ENCODE results near the gene DKK3.

- TF ChIP-seq JUND (IDR thresholded peaks at IDR 0.05) (no peak), CTCF (IDR thresholded peaks at IDR 0.05; ENCODE audit: low read depth, low read length, missing input control) (peak; percentile 4), GABPA (IDR thresholded peaks at IDR 0.05 in 1 of 2, conservative IDR thresholded peaks at IDR 0.05 in 1 of 2) (no peak), MAX (IDR thresholded peaks at IDR 0.05) (no peak), ATF3 (IDR thresholded peaks at IDR 0.05) (no peak)
Observed at GRCh38 chr11:12016246-12016645, 7.8 kb upstream of the DKK3 start.
